Neuron (in vitro differentiated cells): ENCODE results near the gene BEGAIN.

Experiments
- H2AFZ ChIP-seq: one replicate; pipeline ENCODE4 v1.6.1; 2013; ENCODE audit warnings: low read depth, mild to moderate bottlenecking, inconsistent platforms, low read length, moderate library complexity
- H3K27me3 ChIP-seq: one replicate; pipeline ENCODE4 v1.6.1; 2013; ENCODE audit warnings: low read length; ENCODE audit not compliant: insufficient read depth
- H3K36me3 ChIP-seq: one replicate; pipeline ENCODE4 v1.6.1; 2013; ENCODE audit warnings: low read length; ENCODE audit not compliant: insufficient read depth
- H3K4me1 ChIP-seq: one replicate; pipeline ENCODE4 v1.6.1; 2013; ENCODE audit warnings: low read length; ENCODE audit not compliant: insufficient read depth
- H3K4me3 ChIP-seq: 2 replicates; pipeline ENCODE4 v1.5.1; 2013; ENCODE audit warnings: mild to moderate bottlenecking, low read length, moderate library complexity
- H3K9me3 ChIP-seq: one replicate; pipeline ENCODE4 v1.6.1; 2013; ENCODE audit warnings: low read length

Gene BEGAIN

DNA sequence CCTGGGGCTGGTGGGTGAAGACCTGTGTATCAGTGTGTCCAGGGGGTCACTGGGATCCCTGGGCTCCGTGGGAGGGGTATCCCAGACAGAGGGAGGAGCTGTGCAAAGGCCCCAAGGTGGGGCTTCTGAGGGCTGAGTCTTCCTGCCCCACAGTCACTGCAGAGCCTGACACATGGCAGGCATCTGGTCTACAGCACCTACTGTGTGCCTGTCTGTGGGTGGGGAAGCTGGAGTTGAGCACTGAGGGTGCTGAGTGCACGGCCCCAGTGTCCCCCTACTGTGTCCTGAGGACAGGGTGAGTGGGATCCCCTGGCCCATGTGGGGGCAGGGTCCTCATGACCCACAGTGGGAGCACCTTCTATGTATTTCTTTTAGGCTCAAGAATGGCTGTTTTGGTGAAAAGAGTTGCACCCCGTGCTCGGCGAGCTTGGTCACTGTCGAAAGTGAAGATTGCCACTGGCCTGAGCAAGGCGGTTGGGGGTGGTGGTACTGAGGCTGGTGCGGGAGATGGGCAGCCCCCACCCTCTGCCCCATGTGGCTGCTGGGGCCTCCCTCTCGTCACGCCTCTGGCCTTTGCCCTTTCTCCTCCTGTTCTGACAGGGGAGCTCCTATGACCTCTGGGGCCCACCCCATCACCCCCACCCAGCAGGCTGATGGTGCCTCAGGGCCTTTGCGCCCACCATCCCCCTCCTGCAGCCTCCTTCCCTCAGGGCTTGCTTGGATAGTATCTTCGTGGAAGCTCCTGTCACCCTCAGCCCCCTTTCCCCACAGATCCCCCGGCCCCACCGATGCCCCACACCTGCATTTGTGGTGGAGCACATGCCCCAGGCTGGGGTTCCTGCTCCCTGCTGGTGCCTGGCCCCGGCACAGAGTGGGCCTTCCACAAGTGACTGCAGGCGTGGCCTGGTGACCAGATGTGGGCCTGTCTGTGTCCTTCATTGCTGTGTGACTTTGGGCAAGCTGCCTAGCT, 55.8 kb downstream of the BEGAIN start:
- no peak overlapping the region for H3K4me3 ChIP-seq
- H3K27me3 ChIP-seq = no peaks in the 10 kb centered on the region
- H3K4me1 ChIP-seq = peaks cover 14% of the 10 kb centered on the region
- peaks cover 6% of the 10 kb centered on the region for H3K36me3 ChIP-seq
- no peak overlapping the region for H2AFZ ChIP-seq
- H3K9me3 ChIP-seq = peaks cover 3% of the 10 kb centered on the region

- Histone ChIP-seq H3K9me3 (peaks cover 3% of the 10 kb centered on the region), H2AFZ (no peak overlapping the region), H3K4me1 (peaks cover 14% of the 10 kb centered on the region), H3K27me3 (no peaks in the 10 kb centered on the region), H3K36me3 (peaks cover 11% of the 10 kb centered on the region), H3K4me3 (no peak overlapping the region)
Measured at GRCh38 chr14:100530270-100531072, 56.7 kb downstream of the BEGAIN start.

GRCh38 chr14:100529561-100530031, 57.6 kb downstream of the BEGAIN start:
- H2AFZ ChIP-seq = no peak overlapping the region

DNA sequence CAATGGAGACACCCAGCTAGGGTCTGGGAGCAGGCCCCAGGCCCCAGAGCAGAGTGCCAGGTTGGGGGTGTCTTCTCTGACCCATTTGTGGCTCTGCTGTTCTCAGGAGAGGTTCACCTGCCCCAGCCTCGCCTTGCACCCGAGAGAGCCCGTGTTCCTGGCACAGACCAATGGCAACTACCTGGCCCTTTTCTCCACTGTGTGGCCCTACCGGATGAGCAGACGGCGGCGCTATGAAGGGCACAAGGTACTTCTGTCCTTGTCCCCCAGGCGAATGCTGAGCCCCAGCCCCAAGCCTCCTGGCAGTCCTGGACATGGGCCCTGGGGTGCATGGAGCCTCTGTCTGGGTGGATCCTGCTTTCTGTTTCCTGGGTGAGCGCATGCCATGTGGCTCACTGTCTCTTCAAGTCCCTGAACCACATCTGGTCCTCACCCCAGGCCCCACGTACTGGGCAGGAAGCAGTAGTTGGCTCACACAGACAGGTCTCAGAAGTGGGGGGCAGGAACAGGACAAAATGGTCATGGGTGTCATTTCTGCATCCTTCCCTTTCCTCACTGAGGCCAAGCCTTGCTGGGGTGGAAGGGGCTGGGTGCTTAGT, 58.2 kb downstream of the BEGAIN start:
- Histone ChIP-seq H3K4me1 (peaks cover 6% of the 10 kb centered on the region), H3K36me3 (peaks cover 11% of the 10 kb centered on the region), H3K4me3 (no peak overlapping the region), H3K27me3 (no peaks in the 10 kb centered on the region), H2AFZ (no peak overlapping the region), H3K9me3 (peaks cover 3% of the 10 kb centered on the region)

More at GRCh38 chr14:100529561-100530031, 57.6 kb downstream of the BEGAIN start:
- Histone ChIP-seq H3K4me1 (peaks cover 12% of the 10 kb centered on the region), H3K36me3 (peaks cover 11% of the 10 kb centered on the region), H3K4me3 (no peak overlapping the region), H3K27me3 (no peaks in the 10 kb centered on the region), H3K9me3 (peaks cover 3% of the 10 kb centered on the region)

DNA sequence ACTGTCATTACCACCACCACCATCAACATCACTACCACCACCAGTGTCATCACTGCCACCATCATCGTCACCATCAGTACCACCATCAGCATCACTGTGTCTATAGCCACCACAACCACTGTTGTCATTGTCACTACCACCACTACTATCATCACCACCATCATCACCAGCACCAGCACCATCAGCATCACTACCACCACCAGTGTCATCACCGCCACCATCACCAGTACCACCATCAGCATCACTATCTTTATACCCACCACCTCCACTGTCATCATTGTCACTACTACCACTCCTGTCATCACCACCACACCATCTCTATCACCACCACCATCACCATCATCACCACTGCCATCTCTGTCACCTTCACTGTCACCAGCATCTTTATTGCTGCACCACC, 60.6 kb downstream of the BEGAIN start:
- no peaks in the 10 kb centered on the region for H3K27me3 ChIP-seq
- no peak overlapping the region for H3K4me3 ChIP-seq
- peaks cover 3% of the 10 kb centered on the region for H3K9me3 ChIP-seq
- peaks cover 10% of the 10 kb centered on the region for H3K4me1 ChIP-seq
- no peak overlapping the region for H2AFZ ChIP-seq
- peaks cover 11% of the 10 kb centered on the region for H3K36me3 ChIP-seq

GRCh38 chr14:100526057-100526456, 61.2 kb downstream of the BEGAIN start:
- peaks cover 11% of the 10 kb centered on the region for H3K36me3 ChIP-seq
- H3K27me3 ChIP-seq = no peaks in the 10 kb centered on the region
- H3K4me3 ChIP-seq = no peak overlapping the region
- peaks cover 10% of the 10 kb centered on the region for H3K4me1 ChIP-seq
- no peak overlapping the region for H2AFZ ChIP-seq
- H3K9me3 ChIP-seq = peaks cover 3% of the 10 kb centered on the region

- Histone ChIP-seq H3K36me3 (peaks cover 11% of the 10 kb centered on the region), H3K27me3 (no peaks in the 10 kb centered on the region), H2AFZ (no peak overlapping the region), H3K4me1 (peaks cover 10% of the 10 kb centered on the region), H3K4me3 (no peak overlapping the region), H3K9me3 (peaks cover 3% of the 10 kb centered on the region)
Measured at GRCh38 chr14:100525615-100526014, 61.6 kb downstream of the BEGAIN start.

GRCh38 chr14:100524933-100525243, 62.3 kb downstream of the BEGAIN start:
- H3K36me3 ChIP-seq = peaks cover 11% of the 10 kb centered on the region
- H3K4me3 ChIP-seq = no peak overlapping the region
- no peak overlapping the region for H2AFZ ChIP-seq
- peaks cover 10% of the 10 kb centered on the region for H3K4me1 ChIP-seq
- H3K9me3 ChIP-seq = peaks cover 3% of the 10 kb centered on the region
- no peaks in the 10 kb centered on the region for H3K27me3 ChIP-seq

- Histone ChIP-seq H3K27me3 (no peaks in the 10 kb centered on the region), H3K4me3 (no peak overlapping the region), H3K4me1 (peaks cover 10% of the 10 kb centered on the region), H3K36me3 (peaks cover 11% of the 10 kb centered on the region), H3K9me3 (peaks cover 3% of the 10 kb centered on the region), H2AFZ (no peak overlapping the region)
Measured at GRCh38 chr14:100524233-100524932, 62.8 kb downstream of the BEGAIN start.

DNA sequence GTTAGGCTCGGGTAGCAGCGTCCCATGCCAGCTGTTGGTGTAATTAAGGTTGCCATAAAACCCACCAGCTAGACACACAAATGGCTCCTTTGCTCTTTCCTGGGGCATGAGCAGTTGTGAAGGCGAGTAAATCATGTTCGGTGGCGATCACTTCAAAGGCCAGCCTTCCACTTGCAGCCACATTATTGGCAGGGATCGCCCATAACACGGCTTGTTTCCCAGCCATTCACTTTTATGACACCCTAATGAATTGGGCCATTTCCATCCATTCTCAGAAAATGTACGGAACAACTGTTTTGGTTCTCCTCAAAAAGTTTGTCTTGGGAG, 63.4 kb downstream of the BEGAIN start:
- H3K27me3 ChIP-seq = no peaks in the 10 kb centered on the region
- no peak overlapping the region for H3K4me3 ChIP-seq
- peaks cover 10% of the 10 kb centered on the region for H3K4me1 ChIP-seq
- no peak overlapping the region for H2AFZ ChIP-seq
- peaks cover 11% of the 10 kb centered on the region for H3K36me3 ChIP-seq
- peaks cover 3% of the 10 kb centered on the region for H3K9me3 ChIP-seq

DNA sequence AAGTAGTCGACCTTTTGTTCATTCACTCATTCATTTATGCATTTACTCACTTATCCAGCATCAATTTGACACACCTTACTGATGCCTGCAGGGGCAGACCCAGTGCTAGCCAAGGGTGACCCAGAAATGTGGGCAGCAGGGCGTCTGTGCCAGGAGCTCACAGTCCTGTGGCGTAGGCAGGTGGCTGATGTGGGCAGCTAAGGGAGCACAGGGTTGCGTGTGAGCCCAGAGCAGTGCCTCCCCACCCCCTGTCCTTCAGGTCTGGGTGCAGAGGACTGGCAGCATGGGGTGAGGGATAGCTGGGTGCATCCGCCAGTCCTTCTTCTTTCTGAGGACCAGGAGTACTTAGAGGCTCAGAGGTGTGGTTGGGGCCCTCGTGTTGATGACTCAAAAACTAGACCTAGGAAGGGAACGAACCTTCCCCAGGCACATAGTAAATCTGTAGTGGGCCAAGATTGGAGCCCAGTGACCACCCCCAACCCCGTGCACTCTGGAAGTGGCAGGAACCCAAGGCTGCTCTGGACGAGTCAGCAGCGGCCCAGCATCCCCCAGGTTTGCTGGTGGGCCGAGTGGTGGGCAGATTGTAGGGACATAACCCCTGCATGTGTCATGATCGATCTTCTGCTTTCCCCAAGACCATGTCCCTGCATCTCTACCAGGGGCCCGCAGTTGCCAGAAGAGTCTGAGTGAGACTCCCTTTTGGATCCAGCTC, 63.9 kb downstream of the BEGAIN start:
- H3K36me3 ChIP-seq = peaks cover 11% of the 10 kb centered on the region
- H2AFZ ChIP-seq = no peak overlapping the region
- H3K4me1 ChIP-seq = peaks cover 10% of the 10 kb centered on the region
- H3K27me3 ChIP-seq = no peaks in the 10 kb centered on the region
- H3K4me3 ChIP-seq = no peak overlapping the region
- H3K9me3 ChIP-seq = peaks cover 3% of the 10 kb centered on the region

DNA sequence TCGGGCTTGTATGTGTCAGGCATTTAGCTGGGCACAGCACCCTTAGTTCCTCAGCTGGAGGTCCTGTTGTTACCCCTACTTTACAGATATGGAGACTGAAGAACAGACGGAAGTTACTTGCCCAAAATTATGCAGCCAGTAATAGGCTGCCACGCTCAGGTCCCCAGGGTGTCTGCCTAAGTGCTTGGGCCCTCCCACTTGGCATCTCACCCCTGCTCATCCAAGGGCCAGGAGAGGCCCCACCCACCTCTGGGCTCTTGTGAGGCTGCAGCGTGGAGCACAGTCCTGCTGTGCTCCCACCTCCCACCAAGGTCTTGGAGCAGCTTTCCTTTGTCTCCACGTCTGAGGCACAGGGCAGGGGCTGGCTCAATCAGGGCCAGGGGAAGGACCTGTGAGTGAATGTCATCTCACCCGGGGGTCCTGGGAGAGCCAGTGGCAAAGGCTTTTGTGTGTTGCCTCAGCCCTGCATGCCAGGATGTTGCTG, 64.6 kb downstream of the BEGAIN start:
- Histone ChIP-seq H3K27me3 (no peaks in the 10 kb centered on the region), H2AFZ (no peak overlapping the region), H3K36me3 (peaks cover 11% of the 10 kb centered on the region), H3K4me1 (peaks cover 10% of the 10 kb centered on the region), H3K9me3 (peaks cover 3% of the 10 kb centered on the region), H3K4me3 (no peak overlapping the region)
